GM18505 (cell line): Measurements from ENCODE around the gene DUOXA2.

Experiments
- ATAC-seq: cut with Tn5 transposase; IDR thresholded peaks from one replicate; pipeline ENCODE4 v1.9.1; 2021; ENCODE audit not compliant: unreplicated experiment
- POLR2A ChIP-seq: IDR thresholded peaks from 4 replicates; pipeline ENCODE4 v1.6.1; 2011; ENCODE audit warnings: borderline replicate concordance; ENCODE audit not compliant: insufficient read depth, insufficient read length; ENCODE audit errors: extremely low read depth

DUOXA2 gene

DNA sequence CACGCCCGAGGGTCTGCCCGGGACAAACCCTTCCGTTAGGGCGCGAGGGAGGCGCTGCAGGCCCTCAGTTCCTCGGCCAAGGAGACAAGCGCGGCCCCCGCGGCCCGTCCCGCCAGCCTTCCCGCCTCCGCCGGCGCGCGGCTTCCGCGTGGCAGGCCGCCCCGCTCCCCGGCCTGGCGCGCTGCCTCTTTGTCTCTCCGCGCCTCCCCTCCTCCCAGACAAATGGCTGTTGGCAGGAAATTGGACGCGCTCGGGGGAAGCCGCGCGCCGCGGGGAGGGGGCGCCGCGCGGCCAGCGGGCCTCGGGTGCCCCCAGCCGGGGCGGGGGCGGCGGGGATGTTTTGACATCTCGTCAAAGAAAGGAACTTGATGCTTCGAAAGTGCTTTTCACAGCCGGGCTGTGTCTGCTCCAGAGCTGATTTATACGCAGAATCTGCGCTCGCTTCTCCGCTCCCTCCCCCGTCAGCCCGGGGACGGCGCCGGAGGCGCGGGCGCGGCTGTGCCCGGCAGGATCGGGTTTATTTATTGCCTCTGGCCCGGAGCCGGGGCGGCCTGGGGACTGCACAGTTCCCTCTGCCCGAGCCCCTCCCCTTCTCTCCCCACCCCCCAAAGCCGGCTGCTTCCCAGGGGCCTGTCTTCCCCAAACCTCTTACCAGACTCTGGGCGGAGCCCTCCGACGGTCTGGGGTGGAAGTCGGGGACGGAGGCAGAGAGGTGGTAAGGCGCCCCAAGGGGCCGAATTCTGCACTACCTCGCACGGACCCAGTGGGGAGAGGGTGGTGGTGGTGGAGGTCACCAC lies 52.9 kb downstream of the DUOXA2 start:
- TF ChIP-seq POLR2A: peak; percentile 58
- ATAC-seq: peak; percentile 84

- ATAC-seq: no peak
- TF ChIP-seq POLR2A: no peak
These were observed 53.6 kb downstream of the DUOXA2 start for GRCh38 chr15:45167631-45168205.
